CD14-positive monocyte (primary cell): ENCODE results near the gene MXRA8. TPM values are rescaled to one million over a fixed set of nuclear protein-coding genes. Genes with fewer than 3 reads are reported as not detected.
A peak's percentile ranks its signal among the peaks of the same experiment; 100 is the strongest.

Source experiments
- DNase-seq, 3 donors: peaks; one replicate each; pipeline ENCODE4 v3.0.0-alpha.2; 2011 to 2022
- H2AFZ ChIP-seq: 2 replicates; pipeline ENCODE4 v1.6.0; 2012; ENCODE audit warnings: mild to moderate bottlenecking, low read depth, low read length, inconsistent platforms; ENCODE audit not compliant: insufficient read depth, poor library complexity, severe bottlenecking
- H3K27ac ChIP-seq, 2 donors: 1 replicate in 1 of 2; 2 replicates in 1 of 2; pipeline ENCODE4 v1.5.1; 2012 to 2013; ENCODE audit warnings: low read length in 2 of 2, control low read depth in 1 of 2, inconsistent platforms in 1 of 2, low read depth in 1 of 2, mild to moderate bottlenecking in 1 of 2
- H3K27me3 ChIP-seq, 2 donors: one replicate each; pipeline versions ENCODE4 v1.6.0 to v1.6.1; 2011 to 2013; ENCODE audit warnings: low read length in 2 of 2; ENCODE audit not compliant: control insufficient read depth in 2 of 2, insufficient read depth in 2 of 2
- H3K36me3 ChIP-seq, 2 donors: replicated peaks in 1 of 2; 1 replicate in 1 of 2; 2 replicates in 1 of 2; pipeline versions ENCODE4 v1.5.1 to v1.6.1; 2012 to 2013; ENCODE audit warnings: low read length in 2 of 2, control low read depth in 1 of 2, inconsistent platforms in 1 of 2, mild to moderate bottlenecking in 1 of 2; ENCODE audit not compliant: insufficient read depth in 2 of 2, control insufficient read depth in 1 of 2
- H3K4me1 ChIP-seq, 2 donors: 1 replicate in 1 of 2; 2 replicates in 1 of 2; pipeline versions ENCODE4 v1.5.1 to v1.6.1; 2012 to 2013; ENCODE audit warnings: low read length in 2 of 2, control low read depth in 1 of 2, inconsistent platforms in 1 of 2, mild to moderate bottlenecking in 1 of 2, moderate library complexity in 1 of 2; ENCODE audit not compliant: insufficient read depth in 2 of 2, control insufficient read depth in 1 of 2
- H3K4me2 ChIP-seq: replicated peaks from 2 replicates; pipeline ENCODE3; 2012; ENCODE audit warnings: low read length, moderate library complexity, mild to moderate bottlenecking; ENCODE audit not compliant: poor library complexity, severe bottlenecking; ENCODE audit errors: extremely low read depth
- H3K4me3 ChIP-seq, 3 experiments: fragments of 200-600 bp in 1 of 3; sonication (generic) in 1 of 3; replicated peaks in 1 of 3; 1 replicate in 2 of 3; 2 replicates in 1 of 3; pipeline ENCODE4 v1.5.1; 2011 to 2013; ENCODE audit warnings: low read length in 3 of 3, mild to moderate bottlenecking in 3 of 3, control low read depth in 2 of 3, low read depth in 2 of 3, inconsistent platforms in 1 of 3, moderate library complexity in 1 of 3
- H3K79me2 ChIP-seq: 2 replicates; pipeline ENCODE4 v1.6.0; 2012; ENCODE audit warnings: mild to moderate bottlenecking, control low read depth, inconsistent platforms, low read length, moderate library complexity; ENCODE audit not compliant: insufficient read depth
- H3K9ac ChIP-seq: 2 replicates; pipeline ENCODE4 v1.6.0; 2017; ENCODE audit warnings: low read length, mild to moderate bottlenecking; ENCODE audit not compliant: insufficient read depth, poor library complexity, severe bottlenecking
- H3K9me3 ChIP-seq, 2 donors: replicated peaks in 1 of 2; 1 replicate in 1 of 2; 2 replicates in 1 of 2; pipeline versions ENCODE4 v1.5.1 to v1.6.1; 2012 to 2013; ENCODE audit warnings: low read length in 2 of 2, control low read depth in 1 of 2; ENCODE audit not compliant: control insufficient read depth in 1 of 2, insufficient read depth in 1 of 2
- H4K20me1 ChIP-seq: 2 replicates; pipeline ENCODE4 v1.6.0; 2012; ENCODE audit warnings: mild to moderate bottlenecking, low read length, control low read depth, moderate library complexity; ENCODE audit not compliant: insufficient read depth
- H3K27ac Mint-ChIP-seq, 7 donors: one replicate each; pipeline ENCODE4 v1.8.0; 2020; ENCODE audit warnings: mild to moderate bottlenecking in 7 of 7, mixed read lengths in 7 of 7, moderate library complexity in 6 of 7, inconsistent platforms in 2 of 7
- H3K27me3 Mint-ChIP-seq, 3 donors: one replicate each; pipeline ENCODE4 v1.8.0; 2021 to 2022; ENCODE audit warnings: low read depth in 3 of 3, mild to moderate bottlenecking in 3 of 3, mixed read lengths in 3 of 3, moderate library complexity in 3 of 3, inconsistent platforms in 1 of 3
- H3K36me3 Mint-ChIP-seq, 2 donors: one replicate each; pipeline ENCODE4 v1.8.0; 2020; ENCODE audit warnings: mixed read lengths in 2 of 2, inconsistent platforms in 1 of 2, mild to moderate bottlenecking in 1 of 2
- H3K4me1 Mint-ChIP-seq: one replicate; pipeline ENCODE4 v1.8.0; 2020; ENCODE audit warnings: mild to moderate bottlenecking, mixed read lengths
- H3K4me3 Mint-ChIP-seq, 2 donors: one replicate each; pipeline ENCODE4 v1.8.0; 2020; ENCODE audit warnings: mild to moderate bottlenecking in 2 of 2, mixed read lengths in 2 of 2, moderate library complexity in 1 of 2
- H3K9me3 Mint-ChIP-seq, 7 donors: one replicate each; pipeline ENCODE4 v1.8.0; 2020 to 2022; ENCODE audit warnings: mixed read lengths in 7 of 7, mild to moderate bottlenecking in 6 of 7, moderate library complexity in 6 of 7, inconsistent platforms in 2 of 7
- CTCF ChIP-seq: fragments of 200-600 bp; IDR thresholded peaks from one replicate; pipeline ENCODE4 v1.8.0; 2022; ENCODE audit warnings: antibody characterized with exemption, mild to moderate bottlenecking
- WGBS: methylation state at CpG from one replicate; pipeline ENCODE4 v1.1.5; 2013; ENCODE audit warnings: missing lambda C conversion rate; ENCODE audit not compliant: insufficient coverage; 5-methylcytosine and 5-hydroxymethylcytosine counted together
- intact Hi-C, 2 donors: fragments of 100-400 bp; cut with micrococcal nuclease; formaldehyde crosslinking; loops; one replicate each; pipeline versions ENCODE4 v1.15.0 to v1.15.1; 2023
- polyA plus RNA-seq, 3 donors: library from polyadenylated mRNA; depleted of rRNA in 1 of 3; unstranded in 2 of 3; stranded (reverse) in 1 of 3; fragments of 300-500 nt in 2 of 3; fragments of >200 nt in 1 of 3; fragmentation: Illumina TruSeq in 2 of 3; gene quantifications; 1 replicate in 2 of 3; 2 replicates in 1 of 3; pipeline ENCODE4 v1.2.3, GENCODE V29; 2012 to 2021

MXRA8 gene
- polyA plus RNA-seq, 3 donors, result not detected

GRCh38 chr1:1335283-1335682, 23.1 kb downstream of the MXRA8 start:
- H3K27ac ChIP-seq, result no peak overlapping the region
- no peaks in the 10 kb centered on the region for H3K79me2 ChIP-seq
- no peak overlapping the region for H2AFZ ChIP-seq
- H3K27me3 ChIP-seq, result no peaks in the 10 kb centered on the region
- peak overlapping the region in 1 of 7 donors; percentile 30 for H3K27ac Mint-ChIP-seq
- peaks cover 0 to 1% (median 0%) of the 10 kb centered on the region in 7 donors for H3K9me3 Mint-ChIP-seq
- no peaks in the 10 kb centered on the region for H3K4me1 Mint-ChIP-seq
- TF ChIP-seq CTCF, result no peak
- H4K20me1 ChIP-seq, result no peaks in the 10 kb centered on the region
- no peak overlapping the region for H3K4me2 ChIP-seq
- no peak overlapping the region for H3K4me3 ChIP-seq
- no peaks in the 10 kb centered on the region for H3K4me1 ChIP-seq
- no peak overlapping the region for H3K4me3 Mint-ChIP-seq
- intact Hi-C loops, result no loop called here
- H3K27me3 Mint-ChIP-seq, result peaks cover 0 to 1% (median 0%) of the 10 kb centered on the region in 3 donors
- 96% methylated on average over 10 of the region's 16 CpGs for WGBS
- H3K9me3 ChIP-seq, result no peaks in the 10 kb centered on the region
- peaks cover 9 to 14% of the 10 kb centered on the region in 2 donors for H3K36me3 ChIP-seq
- H3K9ac ChIP-seq, result no peak overlapping the region
- no peak for DNase-seq
- H3K36me3 Mint-ChIP-seq, result peaks cover 10 to 28% of the 10 kb centered on the region in 2 donors

- Histone ChIP-seq H2AFZ (no peak overlapping the region), H3K4me3 (no peak overlapping the region), H3K4me1 (no peaks in the 10 kb centered on the region), H4K20me1 (no peaks in the 10 kb centered on the region), H3K36me3 (peaks cover 9 to 10% of the 10 kb centered on the region in 2 donors), H3K27ac (no peak overlapping the region), H3K4me2 (no peak overlapping the region), H3K79me2 (no peaks in the 10 kb centered on the region), H3K27me3 (no peaks in the 10 kb centered on the region), H3K9me3 (no peaks in the 10 kb centered on the region), H3K9ac (no peak overlapping the region)
- Mint-ChIP-seq H3K27ac (no peak overlapping the region), H3K27me3 (no peaks in the 10 kb centered on the region), H3K36me3 (peaks cover 7 to 23% of the 10 kb centered on the region in 2 donors), H3K4me1 (no peaks in the 10 kb centered on the region), H3K4me3 (no peak overlapping the region), H3K9me3 (peaks cover 0 to 2% (median 0%) of the 10 kb centered on the region in 7 donors)
- TF ChIP-seq CTCF, result no peak
- intact Hi-C loops, result no loop called here
- WGBS, result 93% methylated on average over 11 of the region's 11 CpGs
- DNase-seq, result no peak
Measured at GRCh38 chr1:1334835-1335234, 23.5 kb downstream of the MXRA8 start.
